Thyroid gland (tissue), 4 donors: ENCODE measurements around the gene PTDSS2. TPM values are rescaled to one million over a fixed set of nuclear protein-coding genes. Genes with fewer than 3 reads are reported as not detected.

Experiments
- DNase-seq, 2 donors: peaks; one replicate each; pipeline ENCODE4 v3.0.0-alpha.2; 2019
- H3K27ac ChIP-seq, 3 donors: fragments of 200-600 bp; sonication (generic); 1 replicate in 2 of 3; 2 replicates in 1 of 3; pipeline ENCODE4 v1.5.1; 2016 to 2019; ENCODE audit warnings: mild to moderate bottlenecking in 1 of 3, moderate library complexity in 1 of 3
- H3K27me3 ChIP-seq: fragments of 200-600 bp; sonication (generic); one replicate; pipeline ENCODE4 v1.5.1; 2019
- H3K36me3 ChIP-seq, 2 donors: fragments of 200-600 bp; sonication (generic); one replicate each; pipeline ENCODE4 v1.5.1; 2016 to 2019
- H3K4me1 ChIP-seq, 2 donors: fragments of 200-600 bp; sonication (generic); one replicate each; pipeline ENCODE4 v1.5.1; 2017 to 2019
- H3K4me3 ChIP-seq, 3 donors: fragments of 200-600 bp; sonication (generic); replicated peaks in 1 of 3; 1 replicate in 2 of 3; 2 replicates in 1 of 3; pipeline ENCODE4 v1.5.1; 2016; ENCODE audit warnings: mild to moderate bottlenecking in 1 of 3
- H3K9me3 ChIP-seq: fragments of 200-600 bp; sonication (generic); one replicate; pipeline ENCODE4 v1.5.1; 2017
- POLR2A ChIP-seq, 2 donors: fragments of 450-650 bp; IDR thresholded peaks; one replicate each; pipeline ENCODE4 v1.6.1; 2017; ENCODE audit warnings: antibody characterized with exemption in 2 of 2, mild to moderate bottlenecking in 2 of 2, moderate library complexity in 1 of 2
- WGBS, 2 donors: methylation state at CpG; one replicate each; pipeline ENCODE4 v1.1.5; 2017; 5-methylcytosine and 5-hydroxymethylcytosine counted together
- intact Hi-C: fragments of 100-400 bp; cut with DNase I; formaldehyde crosslinking; loops from one replicate; pipeline ENCODE4 v1.15.1; 2023
- total RNA-seq, 4 donors: library from RNA; depleted of rRNA; stranded (reverse); fragments of >200 nt; gene quantifications; one replicate each; pipeline ENCODE4 v1.2.3, GENCODE V29; 2016
- TF ChIP-seq, protein P1 (sequence below), 6 experiments: fragments of 200-600 bp in 3 of 6; fragments of 450-650 bp in 3 of 6; sonication (generic) in 3 of 6; IDR thresholded peaks; one replicate each; pipeline ENCODE4 v1.5.1; 2016 to 2019; ENCODE audit warnings: antibody characterized with exemption in 6 of 6, mild to moderate bottlenecking in 2 of 6, inconsistent platforms in 1 of 6, moderate library complexity in 1 of 6

The PTDSS2 gene
- total RNA-seq, 4 donors from 2014 or later, result 40.8 to 69.9 (median 41.7) TPM

DNA sequence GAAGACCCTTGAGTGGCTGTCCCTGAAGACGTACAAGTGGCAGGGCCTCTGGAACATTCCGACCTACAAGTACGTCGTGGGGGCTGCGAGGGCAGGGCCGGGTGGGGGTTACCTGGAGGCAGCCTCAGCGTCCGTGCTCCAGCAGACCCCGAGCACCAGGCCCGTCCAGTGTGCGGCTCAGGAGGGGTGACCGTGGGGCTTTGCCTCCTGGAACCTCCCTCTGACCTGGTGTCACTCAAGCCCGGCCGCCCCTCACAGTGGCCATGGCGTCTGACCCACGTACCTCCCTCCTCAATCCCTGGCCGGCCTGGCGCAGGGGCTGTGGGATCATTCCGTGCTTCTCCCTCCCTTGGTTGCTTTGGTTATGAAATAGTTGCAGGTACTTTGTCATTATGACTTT, 38.5 kb downstream of the PTDSS2 start:
- WGBS, 2 donors, result 94% methylated on average over 17 of the region's 19 CpGs
- H3K27ac ChIP-seq, result no peak overlapping the region
- no peak for DNase-seq
- TF ChIP-seq, protein P1, sequence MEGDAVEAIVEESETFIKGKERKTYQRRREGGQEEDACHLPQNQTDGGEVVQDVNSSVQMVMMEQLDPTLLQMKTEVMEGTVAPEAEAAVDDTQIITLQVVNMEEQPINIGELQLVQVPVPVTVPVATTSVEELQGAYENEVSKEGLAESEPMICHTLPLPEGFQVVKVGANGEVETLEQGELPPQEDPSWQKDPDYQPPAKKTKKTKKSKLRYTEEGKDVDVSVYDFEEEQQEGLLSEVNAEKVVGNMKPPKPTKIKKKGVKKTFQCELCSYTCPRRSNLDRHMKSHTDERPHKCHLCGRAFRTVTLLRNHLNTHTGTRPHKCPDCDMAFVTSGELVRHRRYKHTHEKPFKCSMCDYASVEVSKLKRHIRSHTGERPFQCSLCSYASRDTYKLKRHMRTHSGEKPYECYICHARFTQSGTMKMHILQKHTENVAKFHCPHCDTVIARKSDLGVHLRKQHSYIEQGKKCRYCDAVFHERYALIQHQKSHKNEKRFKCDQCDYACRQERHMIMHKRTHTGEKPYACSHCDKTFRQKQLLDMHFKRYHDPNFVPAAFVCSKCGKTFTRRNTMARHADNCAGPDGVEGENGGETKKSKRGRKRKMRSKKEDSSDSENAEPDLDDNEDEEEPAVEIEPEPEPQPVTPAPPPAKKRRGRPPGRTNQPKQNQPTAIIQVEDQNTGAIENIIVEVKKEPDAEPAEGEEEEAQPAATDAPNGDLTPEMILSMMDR (IDR thresholded peaks at IDR 0.05), result no peak
- no peak for TF ChIP-seq POLR2A (IDR thresholded peaks at IDR 0.05)
- H3K4me1 ChIP-seq, result peaks cover 0 to 3% of the 10 kb centered on the region in 2 donors
- no peaks in the 10 kb centered on the region for H3K9me3 ChIP-seq
- peaks cover 5 to 12% of the 10 kb centered on the region in 2 donors for H3K36me3 ChIP-seq
- H3K27me3 ChIP-seq, result no peaks in the 10 kb centered on the region
- intact Hi-C loops, result no loop called here
- no peak overlapping the region for H3K4me3 ChIP-seq

DNA sequence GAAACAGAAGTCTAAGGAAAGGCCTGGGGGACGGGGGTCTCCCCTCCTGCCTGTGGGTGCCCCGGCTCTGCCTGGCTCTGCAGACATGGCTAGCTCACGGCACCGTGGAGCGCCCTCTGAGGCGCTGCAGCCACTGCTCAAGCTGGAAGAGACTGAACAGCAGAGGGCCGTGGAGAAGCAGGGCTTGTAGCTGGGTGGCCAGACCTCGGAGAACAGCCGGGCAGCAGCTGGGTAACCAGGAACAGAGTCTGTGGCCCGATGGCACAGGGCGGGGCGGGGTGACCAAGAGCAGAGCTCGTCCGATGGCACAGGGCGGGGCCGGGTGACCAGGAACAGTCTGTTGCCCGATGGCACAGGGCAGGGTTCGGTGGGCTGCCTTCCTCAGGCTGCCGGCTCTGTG, 38.9 kb downstream of the PTDSS2 start:
- intact Hi-C loops, result no loop called here
- no peak for DNase-seq
- Histone ChIP-seq H3K27ac (no peak overlapping the region), H3K36me3 (peaks cover 9 to 14% of the 10 kb centered on the region in 2 donors), H3K9me3 (no peaks in the 10 kb centered on the region), H3K4me1 (peaks cover 0 to 3% of the 10 kb centered on the region in 2 donors), H3K27me3 (no peaks in the 10 kb centered on the region), H3K4me3 (no peak overlapping the region)
- no peak for TF ChIP-seq POLR2A (IDR thresholded peaks at IDR 0.05)
- TF ChIP-seq, protein P1 (IDR thresholded peaks at IDR 0.05), result no peak
- 96 to 98% methylated on average over 14 to 19 of the region's 19 CpGs for WGBS, 2 donors

DNA sequence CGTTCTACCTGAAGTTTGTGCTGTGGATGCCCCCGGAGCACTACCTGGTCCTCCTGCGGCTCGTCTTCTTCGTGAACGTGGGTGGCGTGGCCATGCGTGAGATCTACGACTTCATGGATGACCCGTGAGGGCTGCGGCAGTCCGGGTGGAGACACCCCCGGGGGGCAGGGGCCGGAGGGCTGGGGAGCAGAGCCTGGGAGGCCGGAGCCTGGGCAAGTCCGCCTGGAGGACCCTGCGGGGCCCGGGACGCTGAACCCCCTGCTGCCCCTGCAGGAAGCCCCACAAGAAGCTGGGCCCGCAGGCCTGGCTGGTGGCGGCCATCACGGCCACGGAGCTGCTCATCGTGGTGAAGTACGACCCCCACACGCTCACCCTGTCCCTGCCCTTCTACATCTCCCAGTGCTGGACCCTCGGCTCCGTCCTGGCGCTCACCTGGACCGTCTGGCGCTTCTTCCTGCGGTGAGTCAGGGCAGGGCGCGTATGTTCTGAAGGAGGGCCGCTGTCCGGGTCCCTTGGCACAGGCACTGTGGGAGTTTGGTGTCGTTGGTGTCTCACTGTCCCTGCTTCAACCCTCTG, 39.6 kb downstream of the PTDSS2 start:
- 97% methylated on average over 22 of the region's 37 CpGs; no CpG with 5 or more reads in 1 of the 2 donors for WGBS, 2 donors
- TF ChIP-seq, protein P1 (IDR thresholded peaks at IDR 0.05), result no peak
- TF ChIP-seq POLR2A (IDR thresholded peaks at IDR 0.05), result no peak

DNA sequence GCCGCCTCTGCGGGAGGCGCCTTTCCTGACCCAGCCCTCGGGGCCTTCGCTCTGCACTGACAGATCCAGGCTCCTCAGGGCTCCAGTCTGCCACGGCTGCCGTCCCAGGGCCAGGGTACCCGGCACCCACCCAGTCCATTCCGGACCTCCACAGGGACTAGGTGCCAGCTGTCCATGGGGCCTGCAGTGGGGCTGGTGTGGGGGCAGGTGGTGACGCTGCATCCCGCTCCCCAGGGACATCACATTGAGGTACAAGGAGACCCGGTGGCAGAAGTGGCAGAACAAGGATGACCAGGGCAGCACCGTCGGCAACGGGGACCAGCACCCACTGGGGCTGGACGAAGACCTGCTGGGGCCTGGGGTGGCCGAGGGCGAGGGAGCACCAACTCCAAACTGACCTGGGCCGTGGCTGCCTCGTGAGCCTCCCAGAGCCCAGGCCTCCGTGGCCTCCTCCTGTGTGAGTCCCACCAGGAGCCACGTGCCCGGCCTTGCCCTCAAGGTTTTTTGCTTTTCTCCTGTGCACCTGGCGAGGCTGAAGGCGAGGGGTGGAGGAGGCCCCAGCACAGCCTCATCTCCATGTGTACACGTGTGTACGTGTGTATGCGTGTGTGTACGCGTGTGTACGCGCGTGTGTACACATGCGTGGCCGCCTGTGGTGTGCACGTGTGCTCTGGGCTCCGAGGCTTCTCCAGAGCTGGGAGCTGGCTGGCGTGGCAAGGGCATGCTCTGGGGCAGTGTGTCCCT, 40.3 kb downstream of the PTDSS2 start:
- Histone ChIP-seq H3K9me3 (no peaks in the 10 kb centered on the region), H3K4me1 (peaks cover 0 to 3% of the 10 kb centered on the region in 2 donors), H3K27ac (no peak overlapping the region), H3K4me3 (no peak overlapping the region), H3K27me3 (no peaks in the 10 kb centered on the region), H3K36me3 (peaks cover 19 to 23% of the 10 kb centered on the region in 2 donors)
- TF ChIP-seq, protein P1 (IDR thresholded peaks at IDR 0.05), result no peak
- TF ChIP-seq POLR2A (IDR thresholded peaks at IDR 0.05), result no peak
- 92 to 94% methylated on average over 19 to 36 of the region's 38 CpGs for WGBS, 2 donors
- no peak for DNase-seq
- intact Hi-C loops, result no loop called here

More for the DNA sequence above, 39.6 kb downstream of the PTDSS2 start:
- no peak for DNase-seq
- H3K36me3 ChIP-seq, result peaks cover 16 to 21% of the 10 kb centered on the region in 2 donors
- H3K9me3 ChIP-seq, result no peaks in the 10 kb centered on the region
- H3K4me3 ChIP-seq, result no peak overlapping the region
- no peaks in the 10 kb centered on the region for H3K27me3 ChIP-seq
- intact Hi-C loops, result no loop called here
- peaks cover 0 to 3% of the 10 kb centered on the region in 2 donors for H3K4me1 ChIP-seq
- H3K27ac ChIP-seq, result no peak overlapping the region

DNA sequence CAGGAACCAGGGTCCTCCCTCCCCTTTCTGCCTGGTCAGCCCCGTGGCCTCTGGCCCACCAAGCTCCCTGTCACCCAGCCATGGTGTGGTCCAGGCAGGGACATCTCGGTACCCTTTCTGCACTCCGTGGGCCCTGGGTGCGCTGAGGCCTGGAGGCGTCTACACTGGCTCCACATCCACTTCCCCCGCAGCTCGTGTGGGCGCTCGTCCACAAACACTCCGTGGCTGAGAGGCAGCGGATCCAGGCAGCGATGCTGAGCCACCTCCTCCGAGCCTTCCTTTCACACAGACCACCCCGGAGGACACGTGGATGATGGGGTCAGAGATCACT, 40.8 kb downstream of the PTDSS2 start:
- Histone ChIP-seq H3K9me3 (no peaks in the 10 kb centered on the region), H3K4me1 (peaks cover 0 to 3% of the 10 kb centered on the region in 2 donors), H3K36me3 (peaks cover 19 to 24% of the 10 kb centered on the region in 2 donors), H3K27me3 (no peaks in the 10 kb centered on the region), H3K27ac (no peak overlapping the region), H3K4me3 (no peak overlapping the region)
- DNase-seq, result no peak
- intact Hi-C loops, result no loop called here
- WGBS, 2 donors, result 95% methylated on average over 5 to 14 of the region's 15 CpGs
- TF ChIP-seq POLR2A (IDR thresholded peaks at IDR 0.05), result no peak
- TF ChIP-seq, protein P1 (IDR thresholded peaks at IDR 0.05), result no peak
